CD14-positive monocyte (primary cell): ENCODE data around the gene TTC7B. TPM values are rescaled to one million over a fixed set of nuclear protein-coding genes. Genes with fewer than 3 reads are reported as not detected.

Experiments
- DNase-seq, 3 donors: peaks; one replicate each; pipeline ENCODE4 v3.0.0-alpha.2; 2011 to 2022
- H2AFZ ChIP-seq: 2 replicates; pipeline ENCODE4 v1.6.0; 2012; ENCODE audit warnings: mild to moderate bottlenecking, low read depth, low read length, inconsistent platforms; ENCODE audit not compliant: insufficient read depth, poor library complexity, severe bottlenecking
- H3K27ac ChIP-seq, 2 donors: 1 replicate in 1 of 2; 2 replicates in 1 of 2; pipeline ENCODE4 v1.5.1; 2012 to 2013; ENCODE audit warnings: low read length in 2 of 2, control low read depth in 1 of 2, inconsistent platforms in 1 of 2, low read depth in 1 of 2, mild to moderate bottlenecking in 1 of 2
- H3K27me3 ChIP-seq, 2 donors: one replicate each; pipeline versions ENCODE4 v1.6.0 to v1.6.1; 2011 to 2013; ENCODE audit warnings: low read length in 2 of 2; ENCODE audit not compliant: control insufficient read depth in 2 of 2, insufficient read depth in 2 of 2
- H3K36me3 ChIP-seq, 2 donors: replicated peaks in 1 of 2; 1 replicate in 1 of 2; 2 replicates in 1 of 2; pipeline versions ENCODE4 v1.5.1 to v1.6.1; 2012 to 2013; ENCODE audit warnings: low read length in 2 of 2, control low read depth in 1 of 2, inconsistent platforms in 1 of 2, mild to moderate bottlenecking in 1 of 2; ENCODE audit not compliant: insufficient read depth in 2 of 2, control insufficient read depth in 1 of 2
- H3K4me1 ChIP-seq, 2 donors: 1 replicate in 1 of 2; 2 replicates in 1 of 2; pipeline versions ENCODE4 v1.5.1 to v1.6.1; 2012 to 2013; ENCODE audit warnings: low read length in 2 of 2, control low read depth in 1 of 2, inconsistent platforms in 1 of 2, mild to moderate bottlenecking in 1 of 2, moderate library complexity in 1 of 2; ENCODE audit not compliant: insufficient read depth in 2 of 2, control insufficient read depth in 1 of 2
- H3K4me2 ChIP-seq: replicated peaks from 2 replicates; pipeline ENCODE3; 2012; ENCODE audit warnings: low read length, moderate library complexity, mild to moderate bottlenecking; ENCODE audit not compliant: poor library complexity, severe bottlenecking; ENCODE audit errors: extremely low read depth
- H3K4me3 ChIP-seq, 3 experiments: fragments of 200-600 bp in 1 of 3; sonication (generic) in 1 of 3; replicated peaks in 1 of 3; 1 replicate in 2 of 3; 2 replicates in 1 of 3; pipeline ENCODE4 v1.5.1; 2011 to 2013; ENCODE audit warnings: low read length in 3 of 3, mild to moderate bottlenecking in 3 of 3, control low read depth in 2 of 3, low read depth in 2 of 3, inconsistent platforms in 1 of 3, moderate library complexity in 1 of 3
- H3K79me2 ChIP-seq: 2 replicates; pipeline ENCODE4 v1.6.0; 2012; ENCODE audit warnings: mild to moderate bottlenecking, control low read depth, inconsistent platforms, low read length, moderate library complexity; ENCODE audit not compliant: insufficient read depth
- H3K9ac ChIP-seq: 2 replicates; pipeline ENCODE4 v1.6.0; 2017; ENCODE audit warnings: low read length, mild to moderate bottlenecking; ENCODE audit not compliant: insufficient read depth, poor library complexity, severe bottlenecking
- H3K9me3 ChIP-seq, 2 donors: replicated peaks in 1 of 2; 1 replicate in 1 of 2; 2 replicates in 1 of 2; pipeline versions ENCODE4 v1.5.1 to v1.6.1; 2012 to 2013; ENCODE audit warnings: low read length in 2 of 2, control low read depth in 1 of 2; ENCODE audit not compliant: control insufficient read depth in 1 of 2, insufficient read depth in 1 of 2
- H4K20me1 ChIP-seq: 2 replicates; pipeline ENCODE4 v1.6.0; 2012; ENCODE audit warnings: mild to moderate bottlenecking, low read length, control low read depth, moderate library complexity; ENCODE audit not compliant: insufficient read depth
- H3K27ac Mint-ChIP-seq, 7 donors: one replicate each; pipeline ENCODE4 v1.8.0; 2020; ENCODE audit warnings: mild to moderate bottlenecking in 7 of 7, mixed read lengths in 7 of 7, moderate library complexity in 6 of 7, inconsistent platforms in 2 of 7
- H3K27me3 Mint-ChIP-seq, 3 donors: one replicate each; pipeline ENCODE4 v1.8.0; 2021 to 2022; ENCODE audit warnings: low read depth in 3 of 3, mild to moderate bottlenecking in 3 of 3, mixed read lengths in 3 of 3, moderate library complexity in 3 of 3, inconsistent platforms in 1 of 3
- H3K36me3 Mint-ChIP-seq, 2 donors: one replicate each; pipeline ENCODE4 v1.8.0; 2020; ENCODE audit warnings: mixed read lengths in 2 of 2, inconsistent platforms in 1 of 2, mild to moderate bottlenecking in 1 of 2
- H3K4me1 Mint-ChIP-seq: one replicate; pipeline ENCODE4 v1.8.0; 2020; ENCODE audit warnings: mild to moderate bottlenecking, mixed read lengths
- H3K4me3 Mint-ChIP-seq, 2 donors: one replicate each; pipeline ENCODE4 v1.8.0; 2020; ENCODE audit warnings: mild to moderate bottlenecking in 2 of 2, mixed read lengths in 2 of 2, moderate library complexity in 1 of 2
- H3K9me3 Mint-ChIP-seq, 7 donors: one replicate each; pipeline ENCODE4 v1.8.0; 2020 to 2022; ENCODE audit warnings: mixed read lengths in 7 of 7, mild to moderate bottlenecking in 6 of 7, moderate library complexity in 6 of 7, inconsistent platforms in 2 of 7
- CTCF ChIP-seq: fragments of 200-600 bp; IDR thresholded peaks from one replicate; pipeline ENCODE4 v1.8.0; 2022; ENCODE audit warnings: antibody characterized with exemption, mild to moderate bottlenecking
- WGBS: methylation state at CpG from one replicate; pipeline ENCODE4 v1.1.5; 2013; ENCODE audit warnings: missing lambda C conversion rate; ENCODE audit not compliant: insufficient coverage; 5-methylcytosine and 5-hydroxymethylcytosine counted together
- intact Hi-C, 2 donors: fragments of 100-400 bp; cut with micrococcal nuclease; formaldehyde crosslinking; loops; one replicate each; pipeline versions ENCODE4 v1.15.0 to v1.15.1; 2023
- polyA plus RNA-seq, 3 donors: library from polyadenylated mRNA; depleted of rRNA in 1 of 3; unstranded in 2 of 3; stranded (reverse) in 1 of 3; fragments of 300-500 nt in 2 of 3; fragments of >200 nt in 1 of 3; fragmentation: Illumina TruSeq in 2 of 3; gene quantifications; 1 replicate in 2 of 3; 2 replicates in 1 of 3; pipeline ENCODE4 v1.2.3, GENCODE V29; 2012 to 2021

TTC7B gene
- polyA plus RNA-seq, 3 donors: 0.87 to 2.6 (median 1.2) TPM

GRCh38 chr14:90603841-90604240 is 212.4 kb downstream of the TTC7B start:
- Histone ChIP-seq H3K79me2 (no peaks in the 10 kb centered on the region), H3K9me3 (no peaks in the 10 kb centered on the region), H3K4me3 (no peak overlapping the region), H4K20me1 (no peaks in the 10 kb centered on the region), H2AFZ (no peak overlapping the region), H3K9ac (no peak overlapping the region), H3K27me3 (no peaks in the 10 kb centered on the region), H3K27ac (no peak overlapping the region), H3K4me1 (peaks cover 20 to 39% of the 10 kb centered on the region in 2 donors), H3K36me3 (no peaks in the 10 kb centered on the region), H3K4me2 (no peak overlapping the region)
- WGBS: 100% methylated on average over 1 of the region's 3 CpGs
- peaks cover 48% of the 10 kb centered on the region for H3K4me1 Mint-ChIP-seq
- H3K27ac Mint-ChIP-seq: no peak overlapping the region
- TF ChIP-seq CTCF: no peak
- H3K9me3 Mint-ChIP-seq: no peaks in the 10 kb centered on the region
- intact Hi-C loops: loop anchor here in 1 of 2 donors (10.0 kb wide), 1 partner anchor 51 kb away; no protein-coding TSS in a partner anchor
- H3K4me3 Mint-ChIP-seq: no peak overlapping the region
- no peak for DNase-seq
- peaks cover 0 to 2% (median 0%) of the 10 kb centered on the region in 3 donors for H3K27me3 Mint-ChIP-seq
- no peaks in the 10 kb centered on the region for H3K36me3 Mint-ChIP-seq

- Histone ChIP-seq H3K36me3 (no peaks in the 10 kb centered on the region), H2AFZ (no peak overlapping the region), H3K4me2 (no peak overlapping the region), H3K79me2 (no peaks in the 10 kb centered on the region), H3K27me3 (no peaks in the 10 kb centered on the region), H3K9ac (no peak overlapping the region), H3K4me3 (no peak overlapping the region), H3K27ac (no peak overlapping the region), H3K4me1 (peaks cover 15 to 34% of the 10 kb centered on the region in 2 donors), H3K9me3 (no peaks in the 10 kb centered on the region), H4K20me1 (no peaks in the 10 kb centered on the region)
- no peak for TF ChIP-seq CTCF
- H3K4me1 Mint-ChIP-seq: peaks cover 43% of the 10 kb centered on the region
- H3K27ac Mint-ChIP-seq: no peak overlapping the region
- WGBS: 71% methylated on average over 1 of the region's 1 CpG
- H3K27me3 Mint-ChIP-seq: peaks cover 0 to 2% (median 0%) of the 10 kb centered on the region in 3 donors
- H3K36me3 Mint-ChIP-seq: no peaks in the 10 kb centered on the region
- no peaks in the 10 kb centered on the region for H3K9me3 Mint-ChIP-seq
- intact Hi-C loops: loop anchor here in 1 of 2 donors (10.0 kb wide), 1 partner anchor 51 kb away; no protein-coding TSS in a partner anchor
- no peak for DNase-seq
- H3K4me3 Mint-ChIP-seq: no peak overlapping the region
Measured at GRCh38 chr14:90603336-90603735, 212.9 kb downstream of the TTC7B start.
